SK-N-MC (cell line): ENCODE measurements around the gene POM121C.
"Not testable (repeated sequence)": the region's sequence is repeated elsewhere in the genome, so short reads cannot be mapped to it uniquely, and the experiment has no call there.

Source experiments
- DNase-seq: peaks from one replicate; pipeline ENCODE4 v3.0.0-alpha.2; 2011; ENCODE audit warnings: low read depth, low spot score
- H3K27ac ChIP-seq: fragments of 200-600 bp; sonication (generic); 2 replicates; pipeline ENCODE4 v1.5.1; 2016; ENCODE audit warnings: mixed run types
- H3K36me3 ChIP-seq: fragments of 200-600 bp; sonication (generic); 2 replicates; pipeline ENCODE4 v1.6.1; 2017; ENCODE audit warnings: antibody characterized with exemption, low read length, mixed read lengths; ENCODE audit not compliant: insufficient read depth
- H3K4me3 ChIP-seq: fragments of 200-600 bp; sonication (generic); 2 replicates; pipeline ENCODE4 v1.5.1; 2016
- H3K9ac ChIP-seq: fragments of 200-600 bp; sonication (generic); 2 replicates; pipeline ENCODE4 v1.8.0; 2017; ENCODE audit warnings: mixed run types, mixed read lengths; ENCODE audit not compliant: insufficient read length
- H3K9me3 ChIP-seq: fragments of 200-600 bp; sonication (generic); 2 replicates; pipeline ENCODE4 v1.6.1; 2017; ENCODE audit warnings: low read depth, mild to moderate bottlenecking, antibody characterized with exemption, low read length, moderate library complexity, mixed read lengths
- EZH2 ChIP-seq: fragments of 200-600 bp; sonication (generic); IDR thresholded peaks from one replicate; pipeline ENCODE4 v1.6.1; 2017; ENCODE audit warnings: antibody characterized with exemption
- FOXP2 ChIP-seq: optimal IDR thresholded peaks from 2 replicates; pipeline ENCODE3; 2011; ENCODE audit warnings: mild to moderate bottlenecking, moderate library complexity; ENCODE audit not compliant: insufficient read depth; ENCODE audit errors: extremely low read length, control extremely low read depth
- POLR2AphosphoS5 ChIP-seq: IDR thresholded peaks from 2 replicates; pipeline ENCODE4 v1.6.1; 2012; ENCODE audit warnings: mild to moderate bottlenecking, low read depth, low read length, borderline replicate concordance

The POM121C gene

GRCh38 chr7:75485979-75486643 is at the start of gene POM121C:
Gene POM121C (minus strand): TSS chr7:75486299. CDS start chr7:75441496, 44,803 bp downstream.
- not testable (repeated sequence) for H3K27ac ChIP-seq

DNA sequence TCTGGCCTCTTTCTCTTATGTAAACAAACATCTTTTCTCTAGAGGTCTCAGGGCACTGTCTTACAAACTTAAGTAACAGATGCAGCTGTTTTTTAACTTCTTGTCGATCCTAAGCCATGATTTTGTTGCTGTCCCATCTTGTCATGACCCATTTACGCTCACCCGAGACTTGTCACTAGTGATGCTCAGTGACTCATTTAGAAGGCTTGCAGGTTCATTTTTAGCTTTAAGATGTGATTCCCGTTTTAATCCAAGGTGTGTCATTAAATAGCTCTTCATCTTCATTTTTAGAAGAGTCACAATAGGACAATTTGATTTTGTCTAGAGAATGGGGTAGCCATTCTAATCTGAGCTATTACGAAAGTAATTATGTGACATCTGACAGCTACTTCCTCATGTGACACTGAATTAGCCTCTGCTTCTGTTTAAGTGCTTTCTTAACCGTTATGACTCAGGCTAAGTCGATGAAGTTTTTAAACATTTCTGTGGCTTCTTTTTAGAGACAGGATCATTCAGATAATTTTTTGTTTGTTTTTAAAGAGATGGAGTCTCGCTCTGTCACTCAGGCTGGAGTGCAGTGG is 48.7 kb upstream of the POM121C start:
- DNase-seq = no peak
- Histone ChIP-seq H3K27ac (no peak overlapping the region), H3K4me3 (no peak overlapping the region), H3K36me3 (no peaks in the 10 kb centered on the region; the same call in 1 of the 2 replicates), H3K9ac (no peak overlapping the region), H3K9me3 (no peaks in the 10 kb centered on the region)
- no peak for TF ChIP-seq FOXP2
- no peak for TF ChIP-seq POLR2AphosphoS5
- no peak for TF ChIP-seq EZH2

More at GRCh38 chr7:75485979-75486643, at the start of gene POM121C:
- TF ChIP-seq POLR2AphosphoS5 = peak; percentile 91
- not testable (repeated sequence) for H3K36me3 ChIP-seq, H3K9me3 ChIP-seq
- Histone ChIP-seq H3K4me3 (peak within 1 kb of the TSS; percentile 88), H3K9ac (peak within 1 kb of the TSS; percentile 90)
- DNase-seq = peak; percentile 28

GRCh38 chr7:75533926-75534325 is 47.8 kb upstream of the POM121C start:
- Histone ChIP-seq H3K9ac (no peak overlapping the region), H3K36me3 (no peaks in the 10 kb centered on the region; the same call in 1 of the 2 replicates), H3K27ac (no peak overlapping the region), H3K4me3 (no peak overlapping the region), H3K9me3 (no peaks in the 10 kb centered on the region)
- TF ChIP-seq EZH2 (no peak), POLR2AphosphoS5 (no peak), FOXP2 (no peak)
- DNase-seq = no peak

DNA sequence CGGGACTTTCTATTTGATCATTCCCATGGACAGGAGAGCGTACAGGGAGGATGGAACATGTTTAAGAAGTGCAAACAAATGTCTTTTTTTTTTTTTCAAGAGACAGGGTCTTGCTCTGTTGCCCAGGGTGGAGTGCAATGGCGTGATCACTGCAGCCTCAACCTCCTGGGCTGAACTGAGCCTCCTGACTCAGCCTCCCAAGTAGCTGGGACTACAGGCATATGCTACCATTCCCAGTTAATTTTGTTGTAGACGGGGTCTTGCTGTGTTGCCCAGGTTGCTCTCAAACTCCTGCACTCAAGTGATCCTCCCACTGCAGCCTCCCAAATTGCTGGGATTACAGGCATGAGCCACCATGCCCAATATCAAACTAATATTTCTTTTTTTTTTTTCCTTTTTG is 46.5 kb upstream of the POM121C start:
- no peaks in the 10 kb centered on the region; the same call in 1 of the 2 replicates for H3K36me3 ChIP-seq
- TF ChIP-seq EZH2 (no peak), POLR2AphosphoS5 (no peak), FOXP2 (no peak)
- H3K4me3 ChIP-seq = no peak overlapping the region
- no peak for DNase-seq
- no peak overlapping the region for H3K27ac ChIP-seq
- no peak overlapping the region for H3K9ac ChIP-seq
- H3K9me3 ChIP-seq = no peaks in the 10 kb centered on the region

DNA sequence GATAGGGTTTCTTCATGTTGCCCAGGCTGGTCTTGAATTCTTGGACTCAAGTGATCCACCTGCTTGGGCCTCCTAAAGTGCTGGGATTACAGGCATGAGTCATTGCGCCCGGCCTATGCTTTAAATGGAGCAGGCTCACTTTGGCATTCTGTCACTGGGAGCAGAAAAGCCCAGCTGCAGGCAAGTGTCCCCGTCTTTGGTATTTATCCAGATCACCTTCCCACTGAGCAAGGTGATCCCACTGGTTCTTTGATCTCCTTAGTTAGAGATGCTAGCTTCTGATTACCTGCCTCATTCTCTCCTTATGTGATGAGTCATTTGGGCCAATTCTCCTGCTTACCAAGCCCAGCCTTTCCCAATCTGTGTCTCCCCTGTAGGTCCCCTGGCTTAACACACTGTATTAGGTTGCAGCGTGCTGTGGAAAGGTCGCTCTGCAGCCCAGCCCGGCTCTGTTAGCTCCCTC is 45.3 kb upstream of the POM121C start:
- no peak overlapping the region for H3K27ac ChIP-seq
- DNase-seq = no peak
- no peak overlapping the region for H3K9ac ChIP-seq

GRCh38 chr7:75527224-75527722 is 41.2 kb upstream of the POM121C start:
- H3K9me3 ChIP-seq, H3K27ac ChIP-seq, DNase-seq: not testable (repeated sequence)
- Histone ChIP-seq H3K9ac (peak overlapping the region; percentile 92), H3K36me3 (peaks cover 28% of the 10 kb centered on the region), H3K4me3 (peak overlapping the region; percentile 91)

More for the DNA sequence above, 45.3 kb upstream of the POM121C start:
- H3K9me3 ChIP-seq = no peaks in the 10 kb centered on the region
- H3K36me3 ChIP-seq = no peaks in the 10 kb centered on the region
- no peak for TF ChIP-seq EZH2
- no peak for TF ChIP-seq FOXP2
- TF ChIP-seq POLR2AphosphoS5 = no peak
- H3K4me3 ChIP-seq = no peak overlapping the region

- H3K9me3 ChIP-seq, H3K4me3 ChIP-seq, DNase-seq, H3K27ac ChIP-seq, H3K9ac ChIP-seq: not testable (repeated sequence)
- peaks cover 38% of the 10 kb centered on the region for H3K36me3 ChIP-seq
Measured at GRCh38 chr7:75521727-75522126, 35.6 kb upstream of the POM121C start.

DNA sequence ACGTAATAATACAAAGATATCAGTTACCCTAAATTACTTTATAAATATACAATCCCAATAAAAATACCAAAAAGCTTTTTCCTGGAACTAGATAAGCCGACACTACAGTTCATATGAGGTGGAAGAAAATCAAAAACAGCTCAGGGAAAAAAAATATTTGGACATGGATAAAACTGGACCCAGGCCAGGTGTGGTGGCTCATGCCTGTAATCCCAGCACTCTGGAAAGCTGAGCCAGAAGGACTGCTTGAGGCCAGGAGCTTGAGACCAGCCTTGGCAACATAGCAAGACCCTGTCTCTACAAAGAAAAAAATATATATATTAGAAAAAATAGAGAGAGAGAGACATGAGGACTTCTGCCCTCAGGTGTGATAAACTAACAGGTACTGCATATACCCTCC is 32.7 kb upstream of the POM121C start:
- not testable (repeated sequence) for DNase-seq, H3K4me3 ChIP-seq, H3K9me3 ChIP-seq, H3K27ac ChIP-seq, H3K9ac ChIP-seq
- H3K36me3 ChIP-seq = peaks cover 24% of the 10 kb centered on the region

DNA sequence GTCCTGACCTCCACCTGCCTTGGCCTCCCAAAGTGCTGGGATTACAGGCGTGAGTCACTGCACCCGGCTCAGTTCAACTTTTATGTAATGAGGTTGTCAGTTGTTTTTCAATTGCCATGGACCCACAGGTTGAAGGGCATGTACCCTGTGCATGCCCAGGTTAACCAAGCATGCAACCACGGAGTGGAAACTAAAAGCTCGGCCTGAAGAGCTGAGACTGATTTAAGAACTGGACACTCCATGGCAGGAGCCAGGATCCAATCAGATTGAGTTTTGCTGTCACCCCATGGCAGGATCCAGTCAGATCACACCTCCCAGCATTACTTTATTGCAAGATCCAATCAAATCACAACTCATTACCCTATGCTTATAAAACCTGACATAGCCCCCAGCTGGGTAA is 22.9 kb upstream of the POM121C start:
- not testable (repeated sequence) for H3K9ac ChIP-seq, DNase-seq, H3K27ac ChIP-seq, H3K4me3 ChIP-seq, H3K36me3 ChIP-seq, H3K9me3 ChIP-seq

DNA sequence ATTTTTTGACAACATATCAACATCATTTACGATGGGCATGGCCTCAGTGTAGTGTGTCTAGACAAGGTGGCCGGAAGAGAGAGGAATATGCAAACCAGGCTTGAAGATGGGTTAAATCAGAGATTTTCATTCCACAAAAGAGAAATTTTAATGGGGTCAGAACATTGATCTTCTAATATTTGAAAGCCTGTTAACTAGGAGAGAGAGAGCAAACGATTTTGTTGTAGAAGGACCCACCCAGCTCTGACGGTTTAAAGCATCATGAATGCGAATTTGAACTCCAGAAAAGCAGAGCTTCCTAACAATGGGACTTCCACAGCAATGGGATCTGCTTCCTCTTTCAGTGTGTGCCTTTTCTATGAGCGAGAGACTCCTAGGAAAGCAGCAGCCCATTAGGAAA is 5.9 kb upstream of the POM121C start, which contains the start of gene SPDYE5:
TSS of gene SPDYE5 (plus strand) at position 301 of the 400 bp plus-strand sequence. CDS start 1,728 bp downstream, outside the sequence.
- not testable (repeated sequence) for H3K9ac ChIP-seq, DNase-seq, H3K9me3 ChIP-seq, H3K36me3 ChIP-seq, H3K4me3 ChIP-seq, H3K27ac ChIP-seq

- not testable (repeated sequence) for DNase-seq, H3K27ac ChIP-seq, H3K9me3 ChIP-seq, H3K36me3 ChIP-seq
- Histone ChIP-seq H3K9ac (peak overlapping the region; percentile 90), H3K4me3 (peak overlapping the region; percentile 88)
Measured at GRCh38 chr7:75485355-75485978, 632 bp downstream of the POM121C start.

DNA sequence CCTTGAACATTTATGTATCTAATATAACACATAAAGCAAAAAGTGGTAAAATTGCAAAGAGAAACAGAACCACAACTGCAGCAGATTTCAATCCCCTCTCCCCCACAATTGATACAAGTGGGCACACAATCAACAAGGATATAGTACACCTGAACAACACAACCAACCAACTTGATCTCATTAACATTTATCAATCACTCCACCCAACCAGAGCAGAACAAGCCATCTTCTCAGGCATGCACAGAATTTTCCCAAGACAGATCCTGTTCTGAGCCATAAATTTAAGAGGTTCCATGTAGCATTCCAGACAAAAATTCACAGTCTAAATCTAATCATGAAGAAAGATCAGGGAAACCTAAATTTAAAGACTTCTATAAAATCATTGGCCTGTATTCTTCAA is 5.8 kb downstream of the POM121C start:
- H3K9ac ChIP-seq, H3K27ac ChIP-seq, H3K9me3 ChIP-seq, DNase-seq, H3K36me3 ChIP-seq, H3K4me3 ChIP-seq: not testable (repeated sequence)
